ENCODE data around the gene CTXN1.
"Not testable (repeated sequence)": the region's sequence is repeated elsewhere in the genome, so short reads cannot be mapped to it uniquely, and the experiment has no call there.

CTXN1 gene

GRCh38 chr19:7925171-7925851 lies 624 bp downstream of the CTXN1 start:
- DNase-seq (ENCODE audit: low read depth in 2 of 2) = peak; percentile 58 to 64

- DNase-seq (ENCODE audit: low read depth in 2 of 2) = no peak
These were observed 1.2 kb downstream of the CTXN1 start for GRCh38 chr19:7924651-7925170.

- DNase-seq (ENCODE audit: low read depth in 2 of 2) = no peak
These were observed 1.7 kb downstream of the CTXN1 start for GRCh38 chr19:7924241-7924640.

GRCh38 chr19:7923295-7924191 lies 2.4 kb downstream of the CTXN1 start:
- no peak for DNase-seq (ENCODE audit: low read depth in 2 of 2)

- no peak for DNase-seq (ENCODE audit: low read depth in 2 of 2)
These were observed 3.1 kb downstream of the CTXN1 start for GRCh38 chr19:7922836-7923195.

- no peak for DNase-seq (ENCODE audit: low read depth in 2 of 2)
These were observed 3.7 kb downstream of the CTXN1 start for GRCh38 chr19:7921967-7922835.

- no peak for DNase-seq (ENCODE audit: low read depth in 2 of 2)
These were observed 4.5 kb downstream of the CTXN1 start for GRCh38 chr19:7921302-7921966.

GRCh38 chr19:7920519-7921301 lies 5.2 kb downstream of the CTXN1 start:
- peak; percentile 100 for DNase-seq (ENCODE audit: low read depth in 2 of 2)

GRCh38 chr19:7919610-7920518 lies 6.1 kb downstream of the CTXN1 start, which contains the start of gene SNAPC2:
Gene SNAPC2, plus strand, starts transcription at chr19:7920338. Its CDS starts 29 bp downstream, at chr19:7920367.
- peak; percentile 91 to 93 for DNase-seq (ENCODE audit: low read depth in 2 of 2)

GRCh38 chr19:7918615-7919421 lies 7.1 kb downstream of the CTXN1 start:
- DNase-seq (ENCODE audit: low read depth in 2 of 2) = no peak

GRCh38 chr19:7918062-7918614 lies 7.8 kb downstream of the CTXN1 start:
- DNase-seq (ENCODE audit: low read depth in 2 of 2) = not testable (repeated sequence)

GRCh38 chr19:7917267-7918061 lies 8.5 kb downstream of the CTXN1 start:
- no peak for DNase-seq (ENCODE audit: low read depth in 2 of 2)

- no peak for DNase-seq (ENCODE audit: low read depth in 2 of 2)
These were observed 9.0 kb downstream of the CTXN1 start for GRCh38 chr19:7916955-7917266.

- DNase-seq (ENCODE audit: low read depth in 2 of 2) = no peak
These were observed 9.6 kb downstream of the CTXN1 start for GRCh38 chr19:7916103-7916954.

GRCh38 chr19:7915250-7916102 lies 10.5 kb downstream of the CTXN1 start:
- no peak for DNase-seq (ENCODE audit: low read depth in 2 of 2)

- no peak for DNase-seq (ENCODE audit: low read depth in 2 of 2)
These were observed 11.3 kb downstream of the CTXN1 start, which contains the start of gene TGFBR3L for GRCh38 chr19:7914598-7915045. Gene TGFBR3L, plus strand, starts transcription at chr19:7914830.
